HCT116 (cell line): ENCODE results near the gene VWA3B. TPM values are rescaled to one million over a fixed set of nuclear protein-coding genes. Genes with fewer than 3 reads are reported as not detected.

Experiments used
- ATAC-seq: fragments of 200-7000 bp; cut with Tn5 transposase; 2 replicates; pipeline ENCODE4 v1.9.1; 2020; ENCODE audit warnings: mild to moderate bottlenecking, moderate library complexity
- BruUV-seq: library from RNA; stranded (reverse); fragments of 400-500 nt; replicated peaks from 2 replicates; lab custom pipeline; 2021; lab: Mats Ljungman, UMichigan
- CTCF ChIA-PET: fragments of 300-600 bp; sonication (Branson Sonifier 250); formaldehyde crosslinking; loops from one replicate; lab custom pipeline; 2021; ENCODE audit warnings: antibody characterized with exemption; lab: Charles Lee
- POLR2A ChIA-PET: fragments of 300-600, 350-600 bp; sonication (Branson Sonifier 250); formaldehyde crosslinking; loops from one replicate; lab custom pipeline; 2021; ENCODE audit warnings: antibody characterized with exemption; lab: Charles Lee
- RAD21 ChIA-PET, 2 experiments: fragments of 300-600 bp; sonication (Branson Sonifier 250); formaldehyde crosslinking; loops; one replicate each; lab custom pipeline; 2023; ENCODE audit warnings: low total read pairs in 2 of 2; ENCODE audit not compliant: uncharacterized antibody in 2 of 2, unreplicated experiment in 2 of 2, low non-redundant PET in 1 of 2; lab: Charles Lee
- DNase-seq: peaks from one replicate; pipeline ENCODE4 v3.0.0-alpha.2; 2010; ENCODE audit warnings: low read depth, low spot score
- H2AFZ ChIP-seq: fragments of 200-600 bp; shearing (Covaris generic), sonication (generic); 2 replicates; pipeline ENCODE4 v1.6.1; 2017; ENCODE audit warnings: low read depth, mixed run types, mixed read lengths, antibody characterized with exemption, low read length; ENCODE audit not compliant: poor library complexity, severe bottlenecking
- H3K27ac ChIP-seq: 2 replicates; pipeline ENCODE4 v1.5.1; 2012; ENCODE audit warnings: low read depth, low read length
- H3K27me3 ChIP-seq: fragments of 200-600 bp; sonication (generic); 2 replicates; pipeline ENCODE4 v1.6.1; 2016; ENCODE audit warnings: mixed run types, low read length, mixed read lengths; ENCODE audit not compliant: insufficient read depth
- H3K36me3 ChIP-seq, 2 experiments: fragments of 200-500 bp in 1 of 2; fragments of 200-600 bp in 1 of 2; sonication (Bioruptor generic) in 1 of 2; sonication (generic) in 1 of 2; 2 replicates each; pipeline versions ENCODE4 v1.5.1 to v1.6.1; 2014 to 2016; ENCODE audit warnings: low read length in 2 of 2, inconsistent platforms in 1 of 2, mixed read lengths in 1 of 2, mixed run types in 1 of 2; ENCODE audit not compliant: insufficient read depth in 2 of 2, control insufficient read depth in 1 of 2
- H3K4me1 ChIP-seq, 2 experiments: fragments of 200-600 bp in 1 of 2; sonication (generic) in 1 of 2; 2 replicates each; pipeline versions ENCODE4 v1.5.1 to v1.6.1; 2012 to 2017; ENCODE audit warnings: low read length in 2 of 2, inconsistent platforms in 1 of 2, mild to moderate bottlenecking in 1 of 2, mixed read lengths in 1 of 2, mixed run types in 1 of 2, moderate library complexity in 1 of 2; ENCODE audit not compliant: insufficient read depth in 2 of 2, control insufficient read depth in 1 of 2
- H3K4me2 ChIP-seq: fragments of 200-600 bp; sonication (generic); 2 replicates; pipeline ENCODE4 v1.6.1; 2017; ENCODE audit warnings: mixed run types, low read length, mixed read lengths
- H3K4me3 ChIP-seq, 2 experiments: fragments of 200-600 bp in 1 of 2; sonication (generic) in 1 of 2; replicated peaks in 1 of 2; 2 replicates each; pipeline ENCODE4 v1.5.1; 2011 to 2016; ENCODE audit warnings: low read length in 2 of 2, control low read depth in 1 of 2, low read depth in 1 of 2, mild to moderate bottlenecking in 1 of 2, mixed read lengths in 1 of 2, mixed run types in 1 of 2
- H3K79me2 ChIP-seq: fragments of 200-600 bp; sonication (generic); 2 replicates; pipeline ENCODE4 v1.6.1; 2017; ENCODE audit warnings: mild to moderate bottlenecking, mixed run types, low read length, moderate library complexity, mixed read lengths; ENCODE audit not compliant: insufficient read depth
- H3K9ac ChIP-seq: fragments of 200-600 bp; sonication (generic); 2 replicates; pipeline ENCODE4 v1.6.1; 2016; ENCODE audit warnings: low read length, mixed read lengths
- H3K9me2 ChIP-seq: fragments of 200-600 bp; sonication (generic), shearing (Covaris generic); 2 replicates; pipeline ENCODE4 v1.6.1; 2017; ENCODE audit warnings: mixed run types, mild to moderate bottlenecking, moderate library complexity; ENCODE audit not compliant: insufficient read depth
- H3K9me3 ChIP-seq, 2 experiments: fragments of 200-500 bp in 1 of 2; fragments of 200-600 bp in 1 of 2; sonication (Bioruptor generic) in 1 of 2; sonication (generic) in 1 of 2; 2 replicates each; pipeline ENCODE4 v1.6.1; 2014 to 2017; ENCODE audit warnings: low read length in 2 of 2, mixed read lengths in 2 of 2, inconsistent platforms in 1 of 2, low read depth in 1 of 2, mild to moderate bottlenecking in 1 of 2, mixed run types in 1 of 2, moderate library complexity in 1 of 2; ENCODE audit not compliant: control insufficient read depth in 1 of 2, insufficient read depth in 1 of 2
- H4K20me1 ChIP-seq: fragments of 200-600 bp; sonication (generic), shearing (Covaris generic); 2 replicates; pipeline ENCODE4 v1.6.1; 2017; ENCODE audit warnings: mixed run types, mild to moderate bottlenecking, moderate library complexity; ENCODE audit not compliant: insufficient read depth
- CBX3 ChIP-seq: IDR thresholded peaks from 2 replicates; pipeline ENCODE4 v1.6.1; 2012; ENCODE audit warnings: low read depth
- CEBPB ChIP-seq: IDR thresholded peaks from 2 replicates; pipeline ENCODE4 v1.6.1; 2012; ENCODE audit warnings: low read depth
- ELF1 ChIP-seq: IDR thresholded peaks from 2 replicates; pipeline ENCODE4 v1.6.1; 2012; ENCODE audit warnings: low read depth, borderline replicate concordance
- EZH2 ChIP-seq: fragments of 200-600 bp; sonication (generic); IDR thresholded peaks from 2 replicates; pipeline ENCODE4 v1.6.1; 2017; ENCODE audit warnings: antibody characterized with exemption, mixed run types
- EZH2phosphoT487 ChIP-seq: fragments of 200-600 bp; IDR thresholded peaks from 2 replicates; pipeline ENCODE4 v1.6.1; 2018; ENCODE audit warnings: antibody characterized with exemption, borderline replicate concordance
- FOSL1 ChIP-seq: IDR thresholded peaks from 2 replicates; pipeline ENCODE4 v1.6.1; 2012; ENCODE audit warnings: low read depth
- POLR2A ChIP-seq: IDR thresholded peaks from 2 replicates; pipeline ENCODE4 v1.7.0; 2011; ENCODE audit warnings: borderline replicate concordance; ENCODE audit not compliant: insufficient read depth, insufficient read length; ENCODE audit errors: extremely low read depth
- POLR2AphosphoS5 ChIP-seq: IDR thresholded peaks from 2 replicates; pipeline ENCODE4 v1.6.1; 2011; ENCODE audit warnings: mild to moderate bottlenecking, low read depth, low read length, moderate library complexity
- RAD21 ChIP-seq: IDR thresholded peaks from 2 replicates; pipeline ENCODE4 v1.6.1; 2012; ENCODE audit warnings: low read depth, mild to moderate bottlenecking
- SIN3A ChIP-seq: IDR thresholded peaks from 2 replicates; pipeline ENCODE4 v1.6.1; 2012; ENCODE audit warnings: low read depth
- SP1 ChIP-seq: IDR thresholded peaks from 2 replicates; pipeline ENCODE4 v1.6.1; 2012; ENCODE audit warnings: low read depth
- SRF ChIP-seq: IDR thresholded peaks from 2 replicates; pipeline ENCODE4 v1.6.1; 2012; ENCODE audit warnings: low read depth
- TCF7L2 ChIP-seq: IDR thresholded peaks from 2 replicates; pipeline ENCODE4 v1.7.0; 2011; ENCODE audit warnings: borderline replicate concordance, inconsistent platforms; ENCODE audit not compliant: insufficient read depth, insufficient read length; ENCODE audit errors: extremely low read depth
- YY1 ChIP-seq: IDR thresholded peaks from 2 replicates; pipeline ENCODE4 v1.6.1; 2011; ENCODE audit warnings: low read length, low read depth, moderate library complexity, mild to moderate bottlenecking; ENCODE audit not compliant: insufficient replicate concordance; ENCODE audit errors: extremely low read depth
- ZNF274 ChIP-seq: fragments of 200-500 bp; sonication (Bioruptor generic); IDR thresholded peaks from 2 replicates; pipeline ENCODE4 v1.6.1; 2014; ENCODE audit warnings: mild to moderate bottlenecking, low read depth, low read length, inconsistent platforms
- intact Hi-C: fragments of 100-400 bp; cut with micrococcal nuclease; formaldehyde crosslinking; loops from 2 replicates; pipeline ENCODE4 v1.10.0; 2022
- total RNA-seq: library from RNA; stranded (reverse); gene quantifications from one replicate; pipeline ENCODE4 v1.2.1, GENCODE V29; 2021; ENCODE audit not compliant: unreplicated experiment
- TF ChIP-seq, protein P1 (sequence below): IDR thresholded peaks from 2 replicates; pipeline ENCODE4 v1.6.1; 2012; ENCODE audit warnings: low read depth
- TF ChIP-seq, protein P2 (sequence below): IDR thresholded peaks from 2 replicates; pipeline ENCODE4 v1.6.1; 2011; ENCODE audit warnings: mild to moderate bottlenecking, low read length, moderate library complexity; ENCODE audit not compliant: insufficient replicate concordance; ENCODE audit errors: extremely low read depth
- TF ChIP-seq, protein P3 (sequence below): IDR thresholded peaks from 2 replicates; pipeline ENCODE4 v1.6.1; 2012
- TF ChIP-seq, protein P4 (sequence below), 3 experiments: fragments of 200-600 bp in 1 of 3; sonication (generic) in 1 of 3; IDR thresholded peaks in 2 of 3; conservative IDR thresholded peaks in 1 of 3; 2 replicates each; pipeline ENCODE4 v1.5.1; 2012 to 2017; ENCODE audit warnings: low read depth in 2 of 3, low read length in 2 of 3, antibody characterized with exemption in 1 of 3, borderline replicate concordance in 1 of 3, control low read depth in 1 of 3, mild to moderate bottlenecking in 1 of 3, mixed read lengths in 1 of 3, mixed run types in 1 of 3, moderate library complexity in 1 of 3; ENCODE audit not compliant: insufficient read depth in 1 of 3
- TF ChIP-seq, protein P5 (sequence below): IDR thresholded peaks from 2 replicates; pipeline ENCODE4 v1.6.1; 2012

The VWA3B gene
- total RNA-seq, 1 experiment from 2014 or later, result 0.47 TPM

DNA sequence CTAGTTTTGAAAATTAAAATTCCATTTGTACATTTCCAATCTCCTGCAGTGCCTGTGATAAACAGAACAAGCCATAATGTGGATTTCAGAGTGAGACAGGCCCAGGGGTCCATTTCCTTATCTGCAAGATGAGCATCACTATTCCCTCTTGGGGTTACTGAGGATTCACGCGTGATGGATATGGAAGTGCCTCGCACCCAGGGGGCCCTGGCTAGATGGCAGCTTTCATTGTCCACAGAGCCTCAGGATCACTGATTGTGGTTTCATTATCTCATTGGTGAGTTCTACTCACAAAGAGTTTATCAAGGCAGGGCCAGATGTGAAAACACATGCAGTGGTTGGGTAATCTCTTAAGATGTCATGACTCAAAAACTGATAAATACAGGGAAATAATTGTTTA is 270.9 kb downstream of the VWA3B start:
- no peaks in the 10 kb centered on the region for H3K79me2 ChIP-seq
- CTCF ChIA-PET, result no interaction called here
- RAD21 ChIA-PET, result no interaction called here
- no peak overlapping the region for H3K9ac ChIP-seq
- H4K20me1 ChIP-seq, result no peaks in the 10 kb centered on the region
- no peaks in the 10 kb centered on the region for H3K36me3 ChIP-seq
- H3K4me1 ChIP-seq, result peaks cover 0 to 6% of the 10 kb centered on the region in 2 experiments; a peak in 1 of 4 replicates
- POLR2A ChIA-PET, result no interaction called here
- DNase-seq (no peak), ATAC-seq (no peak)
- H3K4me3 ChIP-seq, result no peak overlapping the region
- H3K4me2 ChIP-seq, result no peak overlapping the region
- intact Hi-C loops, result no loop called here
- H2AFZ ChIP-seq, result no peak overlapping the region
- H3K9me3 ChIP-seq, result no peaks in the 10 kb centered on the region
- H3K27me3 ChIP-seq, result no peaks in the 10 kb centered on the region
- H3K27ac ChIP-seq, result no peak overlapping the region
- no peaks in the 10 kb centered on the region for H3K9me2 ChIP-seq
- no peak for TF ChIP-seq ZNF274
- TF ChIP-seq EZH2, result no peak
- no peak for TF ChIP-seq TCF7L2
- TF ChIP-seq FOSL1, result no peak
- TF ChIP-seq SP1, result no peak
- TF ChIP-seq, protein P1, sequence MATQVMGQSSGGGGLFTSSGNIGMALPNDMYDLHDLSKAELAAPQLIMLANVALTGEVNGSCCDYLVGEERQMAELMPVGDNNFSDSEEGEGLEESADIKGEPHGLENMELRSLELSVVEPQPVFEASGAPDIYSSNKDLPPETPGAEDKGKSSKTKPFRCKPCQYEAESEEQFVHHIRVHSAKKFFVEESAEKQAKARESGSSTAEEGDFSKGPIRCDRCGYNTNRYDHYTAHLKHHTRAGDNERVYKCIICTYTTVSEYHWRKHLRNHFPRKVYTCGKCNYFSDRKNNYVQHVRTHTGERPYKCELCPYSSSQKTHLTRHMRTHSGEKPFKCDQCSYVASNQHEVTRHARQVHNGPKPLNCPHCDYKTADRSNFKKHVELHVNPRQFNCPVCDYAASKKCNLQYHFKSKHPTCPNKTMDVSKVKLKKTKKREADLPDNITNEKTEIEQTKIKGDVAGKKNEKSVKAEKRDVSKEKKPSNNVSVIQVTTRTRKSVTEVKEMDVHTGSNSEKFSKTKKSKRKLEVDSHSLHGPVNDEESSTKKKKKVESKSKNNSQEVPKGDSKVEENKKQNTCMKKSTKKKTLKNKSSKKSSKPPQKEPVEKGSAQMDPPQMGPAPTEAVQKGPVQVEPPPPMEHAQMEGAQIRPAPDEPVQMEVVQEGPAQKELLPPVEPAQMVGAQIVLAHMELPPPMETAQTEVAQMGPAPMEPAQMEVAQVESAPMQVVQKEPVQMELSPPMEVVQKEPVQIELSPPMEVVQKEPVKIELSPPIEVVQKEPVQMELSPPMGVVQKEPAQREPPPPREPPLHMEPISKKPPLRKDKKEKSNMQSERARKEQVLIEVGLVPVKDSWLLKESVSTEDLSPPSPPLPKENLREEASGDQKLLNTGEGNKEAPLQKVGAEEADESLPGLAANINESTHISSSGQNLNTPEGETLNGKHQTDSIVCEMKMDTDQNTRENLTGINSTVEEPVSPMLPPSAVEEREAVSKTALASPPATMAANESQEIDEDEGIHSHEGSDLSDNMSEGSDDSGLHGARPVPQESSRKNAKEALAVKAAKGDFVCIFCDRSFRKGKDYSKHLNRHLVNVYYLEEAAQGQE, result no peak
- TF ChIP-seq SRF, result no peak
- no peak for TF ChIP-seq EZH2phosphoT487
- no peak for TF ChIP-seq SIN3A
- no peak for TF ChIP-seq YY1
- TF ChIP-seq, protein P2, sequence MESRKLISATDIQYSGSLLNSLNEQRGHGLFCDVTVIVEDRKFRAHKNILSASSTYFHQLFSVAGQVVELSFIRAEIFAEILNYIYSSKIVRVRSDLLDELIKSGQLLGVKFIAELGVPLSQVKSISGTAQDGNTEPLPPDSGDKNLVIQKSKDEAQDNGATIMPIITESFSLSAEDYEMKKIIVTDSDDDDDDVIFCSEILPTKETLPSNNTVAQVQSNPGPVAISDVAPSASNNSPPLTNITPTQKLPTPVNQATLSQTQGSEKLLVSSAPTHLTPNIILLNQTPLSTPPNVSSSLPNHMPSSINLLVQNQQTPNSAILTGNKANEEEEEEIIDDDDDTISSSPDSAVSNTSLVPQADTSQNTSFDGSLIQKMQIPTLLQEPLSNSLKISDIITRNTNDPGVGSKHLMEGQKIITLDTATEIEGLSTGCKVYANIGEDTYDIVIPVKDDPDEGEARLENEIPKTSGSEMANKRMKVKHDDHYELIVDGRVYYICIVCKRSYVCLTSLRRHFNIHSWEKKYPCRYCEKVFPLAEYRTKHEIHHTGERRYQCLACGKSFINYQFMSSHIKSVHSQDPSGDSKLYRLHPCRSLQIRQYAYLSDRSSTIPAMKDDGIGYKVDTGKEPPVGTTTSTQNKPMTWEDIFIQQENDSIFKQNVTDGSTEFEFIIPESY, result no peak
- TF ChIP-seq, protein P3, sequence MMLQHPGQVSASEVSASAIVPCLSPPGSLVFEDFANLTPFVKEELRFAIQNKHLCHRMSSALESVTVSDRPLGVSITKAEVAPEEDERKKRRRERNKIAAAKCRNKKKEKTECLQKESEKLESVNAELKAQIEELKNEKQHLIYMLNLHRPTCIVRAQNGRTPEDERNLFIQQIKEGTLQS, result no peak
- no peak for TF ChIP-seq POLR2A
- TF ChIP-seq ELF1, result no peak
- no peak for TF ChIP-seq POLR2AphosphoS5
- TF ChIP-seq, protein P4, sequence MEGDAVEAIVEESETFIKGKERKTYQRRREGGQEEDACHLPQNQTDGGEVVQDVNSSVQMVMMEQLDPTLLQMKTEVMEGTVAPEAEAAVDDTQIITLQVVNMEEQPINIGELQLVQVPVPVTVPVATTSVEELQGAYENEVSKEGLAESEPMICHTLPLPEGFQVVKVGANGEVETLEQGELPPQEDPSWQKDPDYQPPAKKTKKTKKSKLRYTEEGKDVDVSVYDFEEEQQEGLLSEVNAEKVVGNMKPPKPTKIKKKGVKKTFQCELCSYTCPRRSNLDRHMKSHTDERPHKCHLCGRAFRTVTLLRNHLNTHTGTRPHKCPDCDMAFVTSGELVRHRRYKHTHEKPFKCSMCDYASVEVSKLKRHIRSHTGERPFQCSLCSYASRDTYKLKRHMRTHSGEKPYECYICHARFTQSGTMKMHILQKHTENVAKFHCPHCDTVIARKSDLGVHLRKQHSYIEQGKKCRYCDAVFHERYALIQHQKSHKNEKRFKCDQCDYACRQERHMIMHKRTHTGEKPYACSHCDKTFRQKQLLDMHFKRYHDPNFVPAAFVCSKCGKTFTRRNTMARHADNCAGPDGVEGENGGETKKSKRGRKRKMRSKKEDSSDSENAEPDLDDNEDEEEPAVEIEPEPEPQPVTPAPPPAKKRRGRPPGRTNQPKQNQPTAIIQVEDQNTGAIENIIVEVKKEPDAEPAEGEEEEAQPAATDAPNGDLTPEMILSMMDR (IDR thresholded peaks at IDR 0.05 in 2 of 3, conservative IDR thresholded peaks at IDR 0.05 in 1 of 3; ENCODE audit: borderline replicate concordance in 1 of 3, insufficient read depth in 1 of 3, low read depth in 2 of 3, low read length in 2 of 3), result no peak
- no peak for TF ChIP-seq CEBPB
- TF ChIP-seq, protein P5, sequence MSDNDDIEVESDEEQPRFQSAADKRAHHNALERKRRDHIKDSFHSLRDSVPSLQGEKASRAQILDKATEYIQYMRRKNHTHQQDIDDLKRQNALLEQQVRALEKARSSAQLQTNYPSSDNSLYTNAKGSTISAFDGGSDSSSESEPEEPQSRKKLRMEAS, result no peak
- no peak for TF ChIP-seq CBX3
- no peak for TF ChIP-seq RAD21
- TF ChIP-seq, all 23 proteins: peak for 0
- no TSS peak for BruUV-seq
